HCT116 (cell line): ENCODE data around the gene RHEB. TPM values are rescaled to one million over a fixed set of nuclear protein-coding genes. Genes with fewer than 3 reads are reported as not detected.

Experiments
- ATAC-seq: fragments of 200-7000 bp; cut with Tn5 transposase; 2 replicates; pipeline ENCODE4 v1.9.1; 2020; ENCODE audit warnings: mild to moderate bottlenecking, moderate library complexity
- BruUV-seq: library from RNA; stranded (reverse); fragments of 400-500 nt; replicated peaks from 2 replicates; lab custom pipeline; 2021; lab: Mats Ljungman, UMichigan
- CTCF ChIA-PET: fragments of 300-600 bp; sonication (Branson Sonifier 250); formaldehyde crosslinking; loops from one replicate; lab custom pipeline; 2021; ENCODE audit warnings: antibody characterized with exemption; lab: Charles Lee
- POLR2A ChIA-PET: fragments of 300-600, 350-600 bp; sonication (Branson Sonifier 250); formaldehyde crosslinking; loops from one replicate; lab custom pipeline; 2021; ENCODE audit warnings: antibody characterized with exemption; lab: Charles Lee
- RAD21 ChIA-PET, 2 experiments: fragments of 300-600 bp; sonication (Branson Sonifier 250); formaldehyde crosslinking; loops; one replicate each; lab custom pipeline; 2023; ENCODE audit warnings: low total read pairs in 2 of 2; ENCODE audit not compliant: uncharacterized antibody in 2 of 2, unreplicated experiment in 2 of 2, low non-redundant PET in 1 of 2; lab: Charles Lee
- DNase-seq: peaks from one replicate; pipeline ENCODE4 v3.0.0-alpha.2; 2010; ENCODE audit warnings: low read depth, low spot score
- H2AFZ ChIP-seq: fragments of 200-600 bp; shearing (Covaris generic), sonication (generic); 2 replicates; pipeline ENCODE4 v1.6.1; 2017; ENCODE audit warnings: low read depth, mixed run types, mixed read lengths, antibody characterized with exemption, low read length; ENCODE audit not compliant: poor library complexity, severe bottlenecking
- H3K27ac ChIP-seq: 2 replicates; pipeline ENCODE4 v1.5.1; 2012; ENCODE audit warnings: low read depth, low read length
- H3K27me3 ChIP-seq: fragments of 200-600 bp; sonication (generic); 2 replicates; pipeline ENCODE4 v1.6.1; 2016; ENCODE audit warnings: mixed run types, low read length, mixed read lengths; ENCODE audit not compliant: insufficient read depth
- H3K36me3 ChIP-seq, 2 experiments: fragments of 200-500 bp in 1 of 2; fragments of 200-600 bp in 1 of 2; sonication (Bioruptor generic) in 1 of 2; sonication (generic) in 1 of 2; 2 replicates each; pipeline versions ENCODE4 v1.5.1 to v1.6.1; 2014 to 2016; ENCODE audit warnings: low read length in 2 of 2, inconsistent platforms in 1 of 2, mixed read lengths in 1 of 2, mixed run types in 1 of 2; ENCODE audit not compliant: insufficient read depth in 2 of 2, control insufficient read depth in 1 of 2
- H3K4me1 ChIP-seq, 2 experiments: fragments of 200-600 bp in 1 of 2; sonication (generic) in 1 of 2; 2 replicates each; pipeline versions ENCODE4 v1.5.1 to v1.6.1; 2012 to 2017; ENCODE audit warnings: low read length in 2 of 2, inconsistent platforms in 1 of 2, mild to moderate bottlenecking in 1 of 2, mixed read lengths in 1 of 2, mixed run types in 1 of 2, moderate library complexity in 1 of 2; ENCODE audit not compliant: insufficient read depth in 2 of 2, control insufficient read depth in 1 of 2
- H3K4me2 ChIP-seq: fragments of 200-600 bp; sonication (generic); 2 replicates; pipeline ENCODE4 v1.6.1; 2017; ENCODE audit warnings: mixed run types, low read length, mixed read lengths
- H3K4me3 ChIP-seq, 2 experiments: fragments of 200-600 bp in 1 of 2; sonication (generic) in 1 of 2; replicated peaks in 1 of 2; 2 replicates each; pipeline ENCODE4 v1.5.1; 2011 to 2016; ENCODE audit warnings: low read length in 2 of 2, control low read depth in 1 of 2, low read depth in 1 of 2, mild to moderate bottlenecking in 1 of 2, mixed read lengths in 1 of 2, mixed run types in 1 of 2
- H3K79me2 ChIP-seq: fragments of 200-600 bp; sonication (generic); 2 replicates; pipeline ENCODE4 v1.6.1; 2017; ENCODE audit warnings: mild to moderate bottlenecking, mixed run types, low read length, moderate library complexity, mixed read lengths; ENCODE audit not compliant: insufficient read depth
- H3K9ac ChIP-seq: fragments of 200-600 bp; sonication (generic); 2 replicates; pipeline ENCODE4 v1.6.1; 2016; ENCODE audit warnings: low read length, mixed read lengths
- H3K9me2 ChIP-seq: fragments of 200-600 bp; sonication (generic), shearing (Covaris generic); 2 replicates; pipeline ENCODE4 v1.6.1; 2017; ENCODE audit warnings: mixed run types, mild to moderate bottlenecking, moderate library complexity; ENCODE audit not compliant: insufficient read depth
- H3K9me3 ChIP-seq, 2 experiments: fragments of 200-500 bp in 1 of 2; fragments of 200-600 bp in 1 of 2; sonication (Bioruptor generic) in 1 of 2; sonication (generic) in 1 of 2; 2 replicates each; pipeline ENCODE4 v1.6.1; 2014 to 2017; ENCODE audit warnings: low read length in 2 of 2, mixed read lengths in 2 of 2, inconsistent platforms in 1 of 2, low read depth in 1 of 2, mild to moderate bottlenecking in 1 of 2, mixed run types in 1 of 2, moderate library complexity in 1 of 2; ENCODE audit not compliant: control insufficient read depth in 1 of 2, insufficient read depth in 1 of 2
- H4K20me1 ChIP-seq: fragments of 200-600 bp; sonication (generic), shearing (Covaris generic); 2 replicates; pipeline ENCODE4 v1.6.1; 2017; ENCODE audit warnings: mixed run types, mild to moderate bottlenecking, moderate library complexity; ENCODE audit not compliant: insufficient read depth
- CEBPB ChIP-seq: IDR thresholded peaks from 2 replicates; pipeline ENCODE4 v1.6.1; 2012; ENCODE audit warnings: low read depth
- EZH2 ChIP-seq: fragments of 200-600 bp; sonication (generic); IDR thresholded peaks from 2 replicates; pipeline ENCODE4 v1.6.1; 2017; ENCODE audit warnings: antibody characterized with exemption, mixed run types
- FOSL1 ChIP-seq: IDR thresholded peaks from 2 replicates; pipeline ENCODE4 v1.6.1; 2012; ENCODE audit warnings: low read depth
- POLR2AphosphoS5 ChIP-seq: IDR thresholded peaks from 2 replicates; pipeline ENCODE4 v1.6.1; 2011; ENCODE audit warnings: mild to moderate bottlenecking, low read depth, low read length, moderate library complexity
- TCF7L2 ChIP-seq: IDR thresholded peaks from 2 replicates; pipeline ENCODE4 v1.7.0; 2011; ENCODE audit warnings: borderline replicate concordance, inconsistent platforms; ENCODE audit not compliant: insufficient read depth, insufficient read length; ENCODE audit errors: extremely low read depth
- YY1 ChIP-seq: IDR thresholded peaks from 2 replicates; pipeline ENCODE4 v1.6.1; 2011; ENCODE audit warnings: low read length, low read depth, moderate library complexity, mild to moderate bottlenecking; ENCODE audit not compliant: insufficient replicate concordance; ENCODE audit errors: extremely low read depth
- ZFX ChIP-seq: fragments of 450-650 bp; IDR thresholded peaks from 2 replicates; pipeline ENCODE4 v1.6.1; 2017
- ZNF274 ChIP-seq: fragments of 200-500 bp; sonication (Bioruptor generic); IDR thresholded peaks from 2 replicates; pipeline ENCODE4 v1.6.1; 2014; ENCODE audit warnings: mild to moderate bottlenecking, low read depth, low read length, inconsistent platforms
- intact Hi-C: fragments of 100-400 bp; cut with micrococcal nuclease; formaldehyde crosslinking; loops from 2 replicates; pipeline ENCODE4 v1.10.0; 2022
- total RNA-seq: library from RNA; stranded (reverse); gene quantifications from one replicate; pipeline ENCODE4 v1.2.1, GENCODE V29; 2021; ENCODE audit not compliant: unreplicated experiment

RHEB gene
- total RNA-seq, 1 experiment from 2014 or later = 114 TPM

- TF ChIP-seq POLR2AphosphoS5 (no peak), ZNF274 (no peak), YY1 (no peak), TCF7L2 (no peak)
Measured at GRCh38 chr7:151504715-151505326, 14.9 kb downstream of the RHEB start (continued).

- no peak overlapping the region for H3K27ac ChIP-seq
- ChIA-PET CTCF (no interaction called here), POLR2A (no interaction called here), RAD21 (no interaction called here)
- H3K4me2 ChIP-seq = no peak overlapping the region
- BruUV-seq = no TSS peak
- TF ChIP-seq ZFX (no peak), CEBPB (0 out of 2 replicates have a peak, but pooled peaks have one; percentile 35), EZH2 (no peak), FOSL1 (no peak)
- H3K27me3 ChIP-seq = no peaks in the 10 kb centered on the region
- no peak for DNase-seq
- ATAC-seq = no peak
- H3K9ac ChIP-seq = no peak overlapping the region
- intact Hi-C loops = no loop called here
- H3K4me1 ChIP-seq = no peaks in the 10 kb centered on the region
- H3K9me3 ChIP-seq = no peaks in the 10 kb centered on the region
- no peak overlapping the region for H2AFZ ChIP-seq
- peaks cover 100% of the 10 kb centered on the region for H3K79me2 ChIP-seq
- H3K9me2 ChIP-seq = no peaks in the 10 kb centered on the region
- H3K4me3 ChIP-seq = no peak overlapping the region
- H3K36me3 ChIP-seq = no peaks in the 10 kb centered on the region
- peaks cover 44% of the 10 kb centered on the region; the same call in 1 of the 2 replicates for H4K20me1 ChIP-seq
Measured at GRCh38 chr7:151503902-151504714, 15.6 kb downstream of the RHEB start.
